K562 (cell line): ENCODE data around the gene TM7SF3. TPM values are rescaled to one million over a fixed set of nuclear protein-coding genes. Genes with fewer than 3 reads are reported as not detected.
A peak's percentile ranks its signal among the peaks of the same experiment; 100 is the strongest.

Experiments
- HDAC8 ChIP-seq: fragments of 450-650 bp; IDR thresholded peaks from 2 replicates; pipeline ENCODE4 v1.6.1; 2016; ENCODE audit warnings: mild to moderate bottlenecking, missing genetic modification characterization, moderate library complexity, missing compliant biosample characterization
- JUN ChIP-seq, 2 experiments: sonication (generic) in 1 of 2; formaldehyde crosslinking in 1 of 2; IDR thresholded peaks; 2 replicates each; pipeline versions ENCODE4 v1.6.1 to v1.8.0; 2012 to 2022; ENCODE audit warnings: borderline replicate concordance in 2 of 2, mild to moderate bottlenecking in 2 of 2, improper control_type of control experiment in 1 of 2, low read depth in 1 of 2, low read length in 1 of 2, missing genetic modification reagents in 1 of 2
- MCM3 ChIP-seq: fragments of 450-650 bp; IDR thresholded peaks from 2 replicates; pipeline ENCODE4 v1.6.1; 2016
- NFATC3 ChIP-seq: fragments of 450-650 bp; IDR thresholded peaks from 2 replicates; pipeline ENCODE4 v1.6.1; 2017; ENCODE audit warnings: mild to moderate bottlenecking
- PTTG1 ChIP-seq: fragments of 450-650 bp; IDR thresholded peaks from 2 replicates; pipeline ENCODE4 v1.6.1; 2016; ENCODE audit warnings: low read depth, mild to moderate bottlenecking, missing genetic modification characterization, missing compliant biosample characterization
- ZBTB11 ChIP-seq, 3 experiments: fragments of 200-800 bp in 1 of 3; fragments of 250-450 bp in 1 of 3; fragments of 450-650 bp in 1 of 3; sonication (Bioruptor Pico) in 1 of 3; sonication (Bioruptor generic) in 1 of 3; formaldehyde crosslinking in 1 of 3; IDR thresholded peaks; 2 replicates each; pipeline versions ENCODE4 v1.6.1 to v1.8.0; 2016 to 2022; ENCODE audit warnings: mild to moderate bottlenecking in 2 of 3, missing genetic modification characterization in 2 of 3, missing compliant biosample characterization in 1 of 3, moderate library complexity in 1 of 3
- ZNF239 ChIP-seq: fragments of 250-450 bp; sonication (Bioruptor Pico); IDR thresholded peaks from 2 replicates; pipeline ENCODE4 v1.4.0; 2020; ENCODE audit warnings: mild to moderate bottlenecking
- polyA plus RNA-seq, 8 experiments: library from polyadenylated mRNA; depleted of rRNA in 4 of 8; stranded (reverse) in 5 of 8; unstranded in 3 of 8; fragments of >200 nt; fragmentation: Nextera tagmentation in 2 of 8; fragmentation: Illumina TruSeq in 1 of 8; extraction: Ambion mirVana in 2 of 8; extraction: Trizol in 1 of 8; gene quantifications; 2 replicates each; pipeline versions ENCODE4 v1.2.1 to v1.2.3, GENCODE V29; 2011 to 2014; ENCODE audit warnings: inconsistent platforms in 1 of 8, missing spikeins in 1 of 8
- total RNA-seq, 7 experiments: library from RNA; depleted of rRNA in 6 of 7; stranded (reverse); fragments of >200 nt in 6 of 7; fragmentation: Illumina TruSeq in 2 of 7; extraction: Trizol in 2 of 7; gene quantifications; 2 replicates each; pipeline versions ENCODE4 v1.2.1 to v1.2.3, GENCODE V29; 2011 to 2021; ENCODE audit warnings: low replicate concordance in 1 of 7
- TF ChIP-seq, protein P1 (sequence below): fragments of 450-650 bp; formaldehyde crosslinking; conservative IDR thresholded peaks from 2 replicates; pipeline ENCODE4 v1.4.0; 2022; ENCODE audit warnings: mild to moderate bottlenecking, missing genetic modification characterization
- TF ChIP-seq, protein P2 (sequence below): fragments of 200-600 bp; sonication (generic); IDR thresholded peaks from one replicate; pipeline ENCODE4 v1.6.1; 2012; ENCODE audit warnings: mild to moderate bottlenecking, low read depth, low read length, inconsistent platforms

TM7SF3 gene
- total and polyA plus RNA-seq, 9 of the 15 experiments (the other 6 are each of a cell fraction or from before 2014, with no cell fraction given) = 9.3 to 90.4 (median 24.8) TPM

- TF ChIP-seq ZBTB11 (CRISPR knock-in tag; IDR thresholded peaks at IDR 0.05) (peak in 1 of 3 experiments; percentile 52; a peak in 1 of 6 replicates), ZNF239 (CRISPR knock-in tag) (no peak), HDAC8 (tag) (0 out of 2 replicates have a peak, but pooled peaks have one; percentile 12), NFATC3 (no peak), MCM3 (no peak), PTTG1 (tag) (no peak), JUN (IDR thresholded peaks at IDR 0.05; ENCODE audit: borderline replicate concordance, low read depth, low read length) (no peak), JUN (CRISPR knock-in tag; IDR thresholded peaks at IDR 0.05; ENCODE audit: borderline replicate concordance) (no peak)
- TF ChIP-seq, protein P1, sequence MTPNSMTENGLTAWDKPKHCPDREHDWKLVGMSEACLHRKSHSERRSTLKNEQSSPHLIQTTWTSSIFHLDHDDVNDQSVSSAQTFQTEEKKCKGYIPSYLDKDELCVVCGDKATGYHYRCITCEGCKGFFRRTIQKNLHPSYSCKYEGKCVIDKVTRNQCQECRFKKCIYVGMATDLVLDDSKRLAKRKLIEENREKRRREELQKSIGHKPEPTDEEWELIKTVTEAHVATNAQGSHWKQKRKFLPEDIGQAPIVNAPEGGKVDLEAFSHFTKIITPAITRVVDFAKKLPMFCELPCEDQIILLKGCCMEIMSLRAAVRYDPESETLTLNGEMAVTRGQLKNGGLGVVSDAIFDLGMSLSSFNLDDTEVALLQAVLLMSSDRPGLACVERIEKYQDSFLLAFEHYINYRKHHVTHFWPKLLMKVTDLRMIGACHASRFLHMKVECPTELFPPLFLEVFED (CRISPR knock-in tag) = no peak
- TF ChIP-seq, protein P2, sequence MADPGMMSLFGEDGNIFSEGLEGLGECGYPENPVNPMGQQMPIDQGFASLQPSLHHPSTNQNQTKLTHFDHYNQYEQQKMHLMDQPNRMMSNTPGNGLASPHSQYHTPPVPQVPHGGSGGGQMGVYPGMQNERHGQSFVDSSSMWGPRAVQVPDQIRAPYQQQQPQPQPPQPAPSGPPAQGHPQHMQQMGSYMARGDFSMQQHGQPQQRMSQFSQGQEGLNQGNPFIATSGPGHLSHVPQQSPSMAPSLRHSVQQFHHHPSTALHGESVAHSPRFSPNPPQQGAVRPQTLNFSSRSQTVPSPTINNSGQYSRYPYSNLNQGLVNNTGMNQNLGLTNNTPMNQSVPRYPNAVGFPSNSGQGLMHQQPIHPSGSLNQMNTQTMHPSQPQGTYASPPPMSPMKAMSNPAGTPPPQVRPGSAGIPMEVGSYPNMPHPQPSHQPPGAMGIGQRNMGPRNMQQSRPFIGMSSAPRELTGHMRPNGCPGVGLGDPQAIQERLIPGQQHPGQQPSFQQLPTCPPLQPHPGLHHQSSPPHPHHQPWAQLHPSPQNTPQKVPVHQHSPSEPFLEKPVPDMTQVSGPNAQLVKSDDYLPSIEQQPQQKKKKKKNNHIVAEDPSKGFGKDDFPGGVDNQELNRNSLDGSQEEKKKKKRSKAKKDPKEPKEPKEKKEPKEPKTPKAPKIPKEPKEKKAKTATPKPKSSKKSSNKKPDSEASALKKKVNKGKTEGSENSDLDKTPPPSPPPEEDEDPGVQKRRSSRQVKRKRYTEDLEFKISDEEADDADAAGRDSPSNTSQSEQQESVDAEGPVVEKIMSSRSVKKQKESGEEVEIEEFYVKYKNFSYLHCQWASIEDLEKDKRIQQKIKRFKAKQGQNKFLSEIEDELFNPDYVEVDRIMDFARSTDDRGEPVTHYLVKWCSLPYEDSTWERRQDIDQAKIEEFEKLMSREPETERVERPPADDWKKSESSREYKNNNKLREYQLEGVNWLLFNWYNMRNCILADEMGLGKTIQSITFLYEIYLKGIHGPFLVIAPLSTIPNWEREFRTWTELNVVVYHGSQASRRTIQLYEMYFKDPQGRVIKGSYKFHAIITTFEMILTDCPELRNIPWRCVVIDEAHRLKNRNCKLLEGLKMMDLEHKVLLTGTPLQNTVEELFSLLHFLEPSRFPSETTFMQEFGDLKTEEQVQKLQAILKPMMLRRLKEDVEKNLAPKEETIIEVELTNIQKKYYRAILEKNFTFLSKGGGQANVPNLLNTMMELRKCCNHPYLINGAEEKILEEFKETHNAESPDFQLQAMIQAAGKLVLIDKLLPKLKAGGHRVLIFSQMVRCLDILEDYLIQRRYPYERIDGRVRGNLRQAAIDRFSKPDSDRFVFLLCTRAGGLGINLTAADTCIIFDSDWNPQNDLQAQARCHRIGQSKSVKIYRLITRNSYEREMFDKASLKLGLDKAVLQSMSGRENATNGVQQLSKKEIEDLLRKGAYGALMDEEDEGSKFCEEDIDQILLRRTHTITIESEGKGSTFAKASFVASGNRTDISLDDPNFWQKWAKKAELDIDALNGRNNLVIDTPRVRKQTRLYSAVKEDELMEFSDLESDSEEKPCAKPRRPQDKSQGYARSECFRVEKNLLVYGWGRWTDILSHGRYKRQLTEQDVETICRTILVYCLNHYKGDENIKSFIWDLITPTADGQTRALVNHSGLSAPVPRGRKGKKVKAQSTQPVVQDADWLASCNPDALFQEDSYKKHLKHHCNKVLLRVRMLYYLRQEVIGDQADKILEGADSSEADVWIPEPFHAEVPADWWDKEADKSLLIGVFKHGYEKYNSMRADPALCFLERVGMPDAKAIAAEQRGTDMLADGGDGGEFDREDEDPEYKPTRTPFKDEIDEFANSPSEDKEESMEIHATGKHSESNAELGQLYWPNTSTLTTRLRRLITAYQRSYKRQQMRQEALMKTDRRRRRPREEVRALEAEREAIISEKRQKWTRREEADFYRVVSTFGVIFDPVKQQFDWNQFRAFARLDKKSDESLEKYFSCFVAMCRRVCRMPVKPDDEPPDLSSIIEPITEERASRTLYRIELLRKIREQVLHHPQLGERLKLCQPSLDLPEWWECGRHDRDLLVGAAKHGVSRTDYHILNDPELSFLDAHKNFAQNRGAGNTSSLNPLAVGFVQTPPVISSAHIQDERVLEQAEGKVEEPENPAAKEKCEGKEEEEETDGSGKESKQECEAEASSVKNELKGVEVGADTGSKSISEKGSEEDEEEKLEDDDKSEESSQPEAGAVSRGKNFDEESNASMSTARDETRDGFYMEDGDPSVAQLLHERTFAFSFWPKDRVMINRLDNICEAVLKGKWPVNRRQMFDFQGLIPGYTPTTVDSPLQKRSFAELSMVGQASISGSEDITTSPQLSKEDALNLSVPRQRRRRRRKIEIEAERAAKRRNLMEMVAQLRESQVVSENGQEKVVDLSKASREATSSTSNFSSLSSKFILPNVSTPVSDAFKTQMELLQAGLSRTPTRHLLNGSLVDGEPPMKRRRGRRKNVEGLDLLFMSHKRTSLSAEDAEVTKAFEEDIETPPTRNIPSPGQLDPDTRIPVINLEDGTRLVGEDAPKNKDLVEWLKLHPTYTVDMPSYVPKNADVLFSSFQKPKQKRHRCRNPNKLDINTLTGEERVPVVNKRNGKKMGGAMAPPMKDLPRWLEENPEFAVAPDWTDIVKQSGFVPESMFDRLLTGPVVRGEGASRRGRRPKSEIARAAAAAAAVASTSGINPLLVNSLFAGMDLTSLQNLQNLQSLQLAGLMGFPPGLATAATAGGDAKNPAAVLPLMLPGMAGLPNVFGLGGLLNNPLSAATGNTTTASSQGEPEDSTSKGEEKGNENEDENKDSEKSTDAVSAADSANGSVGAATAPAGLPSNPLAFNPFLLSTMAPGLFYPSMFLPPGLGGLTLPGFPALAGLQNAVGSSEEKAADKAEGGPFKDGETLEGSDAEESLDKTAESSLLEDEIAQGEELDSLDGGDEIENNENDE = no peak
Observed at GRCh38 chr12:27014085-27014858, at the start of gene TM7SF3 (continued).
